HG03571 (cell line): Measurements from ENCODE around the gene CDC26.
A peak's percentile ranks its signal among the peaks of the same experiment; 100 is the strongest.

Source experiments
- ATAC-seq: cut with Tn5 transposase; IDR thresholded peaks from one replicate; pipeline ENCODE4 v1.9.1; 2021; ENCODE audit not compliant: unreplicated experiment

The CDC26 gene

DNA sequence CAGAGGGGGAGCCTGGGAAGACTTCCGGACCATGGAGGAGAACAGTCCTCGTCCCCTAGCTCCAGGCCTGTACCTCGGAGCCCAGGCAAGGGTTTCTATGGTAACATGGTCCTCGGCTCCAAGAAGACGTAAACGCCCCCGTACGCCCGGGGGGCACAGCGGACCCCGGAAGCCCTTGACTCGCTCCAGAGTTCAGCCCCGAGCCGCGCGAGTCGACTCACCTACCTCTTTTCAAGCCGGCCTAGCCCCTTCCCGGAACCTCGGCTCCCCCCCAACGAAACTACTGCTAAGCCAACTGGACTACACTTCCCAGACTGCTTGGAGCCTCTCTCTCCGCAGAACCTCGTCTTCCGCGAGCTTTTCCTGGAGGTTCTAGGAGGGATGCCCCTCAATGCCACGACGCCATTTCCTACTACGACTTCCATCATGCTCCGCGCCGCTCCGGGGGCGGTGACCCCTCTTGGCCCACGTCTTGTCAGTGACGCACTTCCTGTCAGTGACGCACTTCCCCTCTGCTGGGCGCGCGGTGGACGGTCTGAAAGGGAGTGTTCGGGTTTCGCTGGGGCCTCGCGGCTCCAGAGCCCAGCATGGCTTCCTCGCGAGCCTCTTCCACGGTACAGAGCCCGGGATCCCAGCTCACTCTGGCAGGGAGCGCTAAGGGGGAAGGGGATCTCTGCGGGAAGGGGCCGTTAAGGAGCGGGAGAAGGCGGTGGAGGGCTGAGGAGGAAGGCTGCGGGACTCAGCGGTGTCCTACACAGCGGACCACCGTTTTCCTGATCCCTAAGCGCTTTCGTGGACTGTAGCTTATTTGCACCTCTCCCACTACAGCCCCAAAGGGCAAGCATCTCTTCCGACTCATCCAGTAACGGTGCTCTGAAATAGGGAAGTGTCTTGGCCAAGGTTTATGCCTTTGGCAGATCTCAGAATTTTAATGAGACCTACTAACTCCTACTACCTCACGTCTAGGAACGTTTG, at the start of gene CDC26, which contains the start of gene PRPF4:
Gene CDC26, minus strand, starts transcription at position 416 of the 975 bp plus-strand sequence. CDS start 3,065 bp downstream, outside the sequence.
Gene PRPF4, plus strand, starts transcription at position 502 of the 975 bp plus-strand sequence. Its CDS starts 86 bp downstream, at position 588.
- peak; percentile 95 for ATAC-seq

DNA sequence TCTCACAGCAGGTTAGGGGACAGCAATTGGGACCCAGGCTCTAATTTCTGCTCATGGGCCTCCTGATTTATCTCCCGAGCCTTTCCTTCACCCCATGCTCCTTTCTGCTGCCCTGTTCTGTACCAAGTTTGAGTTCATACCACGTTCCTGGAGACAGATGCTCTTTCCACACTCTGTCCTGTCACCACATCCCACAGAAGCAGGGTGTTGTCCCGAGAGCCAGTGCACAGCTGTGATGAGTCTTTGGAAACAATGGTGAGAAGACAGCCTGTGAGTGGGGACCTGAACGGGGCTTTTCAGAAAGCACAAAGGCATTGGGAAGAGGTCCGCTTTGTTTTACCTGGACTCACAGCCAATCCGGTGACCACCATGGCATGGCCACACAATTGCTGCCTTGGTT, 47.3 kb upstream of the CDC26 start:
- no peak for ATAC-seq

DNA sequence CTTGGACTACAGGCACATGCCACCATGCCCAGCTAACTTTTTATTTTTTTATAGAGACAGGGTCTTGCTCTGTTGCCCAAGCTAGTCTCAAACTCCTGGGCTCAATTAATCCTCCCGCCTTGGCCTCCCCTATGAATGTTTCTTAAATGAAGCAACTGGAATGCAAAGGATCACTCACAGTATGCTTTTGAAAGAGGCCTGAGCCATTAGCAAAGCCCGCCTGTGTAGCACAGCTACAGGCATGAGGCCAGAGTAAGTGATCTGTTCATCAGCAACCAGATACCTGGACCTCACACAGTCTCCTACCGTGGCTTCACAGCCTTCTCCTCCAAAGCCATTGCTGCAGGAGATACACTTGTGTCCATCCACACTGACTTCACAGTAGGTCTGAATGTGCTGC, 44.7 kb upstream of the CDC26 start:
- no peak for ATAC-seq

DNA sequence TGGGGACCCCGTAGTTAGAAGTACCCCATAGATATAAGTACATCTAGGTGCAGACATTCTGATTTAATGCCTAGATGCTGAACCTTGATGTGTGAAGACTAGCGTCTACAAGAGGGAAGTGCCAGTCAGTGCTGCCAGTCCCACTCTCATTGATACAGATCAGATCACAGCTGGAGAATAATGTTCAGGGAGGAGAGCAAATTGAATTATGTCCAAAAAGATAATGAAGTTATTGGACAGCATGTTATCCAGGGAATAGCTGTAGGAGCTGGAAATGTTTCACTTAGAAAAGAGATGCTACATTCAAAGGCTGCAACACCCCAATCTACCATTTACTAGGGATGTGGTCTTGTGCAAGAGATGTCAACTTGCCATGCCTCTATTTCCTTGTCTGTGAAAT, 43.7 kb upstream of the CDC26 start:
- no peak for ATAC-seq

DNA sequence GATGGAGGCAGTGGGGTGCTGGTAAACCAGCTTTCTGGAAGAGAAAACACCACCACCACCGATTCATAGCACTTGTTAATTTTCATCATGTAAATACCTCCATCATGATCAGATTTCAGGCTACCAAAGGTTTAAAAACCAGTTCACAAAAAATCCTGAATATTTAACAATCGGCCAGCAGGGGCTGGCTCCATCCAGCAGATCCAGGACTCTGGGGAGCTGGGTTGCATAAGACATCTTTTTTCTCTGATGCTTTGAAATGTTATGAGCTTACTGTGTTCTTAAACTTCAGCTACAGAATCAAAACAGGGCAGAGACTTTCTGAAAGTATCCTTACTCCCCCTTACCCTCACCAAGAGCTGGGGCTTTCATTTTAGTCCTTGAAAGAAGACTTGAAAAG, 42.4 kb upstream of the CDC26 start:
- no peak for ATAC-seq

DNA sequence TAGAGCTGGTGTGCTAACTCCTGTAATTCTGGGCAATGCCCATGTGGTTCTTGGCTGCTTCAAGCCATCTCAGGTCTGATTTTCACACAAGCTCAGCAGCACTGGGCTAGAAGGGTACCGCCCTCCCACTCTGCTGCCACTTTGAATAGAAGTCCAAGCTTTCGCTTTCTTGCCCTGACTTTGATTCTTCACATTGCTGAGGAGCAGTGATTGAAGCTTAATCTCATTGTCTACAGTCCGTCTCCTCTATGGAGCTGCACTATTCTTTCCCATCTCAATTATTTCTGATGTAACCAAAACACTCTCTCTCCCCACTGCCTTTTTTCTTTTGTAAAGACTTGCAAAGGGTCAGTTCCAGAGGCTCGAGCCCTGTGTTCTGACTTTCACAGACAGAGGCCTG, 40.7 kb upstream of the CDC26 start:
- no peak for ATAC-seq

DNA sequence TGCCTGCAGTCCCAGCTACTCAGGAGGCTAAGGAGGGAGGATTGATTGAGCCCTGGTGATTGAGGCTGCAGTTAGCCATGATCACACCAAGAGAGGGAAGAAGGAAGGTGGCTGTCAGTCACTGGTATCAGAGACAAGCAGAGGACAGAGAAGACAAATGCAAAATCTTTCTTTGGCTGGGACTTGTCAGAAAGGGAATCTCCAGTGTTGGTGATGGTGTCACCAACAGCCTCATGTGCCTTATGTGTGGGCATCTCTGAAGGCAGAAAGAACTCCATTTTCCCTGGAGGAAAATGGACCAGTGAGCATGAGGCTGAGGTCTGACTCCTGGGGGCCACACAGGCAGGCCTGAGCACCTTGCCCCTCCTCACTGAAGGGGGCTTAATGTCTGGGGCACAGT, 39.9 kb upstream of the CDC26 start:
- ATAC-seq: no peak

DNA sequence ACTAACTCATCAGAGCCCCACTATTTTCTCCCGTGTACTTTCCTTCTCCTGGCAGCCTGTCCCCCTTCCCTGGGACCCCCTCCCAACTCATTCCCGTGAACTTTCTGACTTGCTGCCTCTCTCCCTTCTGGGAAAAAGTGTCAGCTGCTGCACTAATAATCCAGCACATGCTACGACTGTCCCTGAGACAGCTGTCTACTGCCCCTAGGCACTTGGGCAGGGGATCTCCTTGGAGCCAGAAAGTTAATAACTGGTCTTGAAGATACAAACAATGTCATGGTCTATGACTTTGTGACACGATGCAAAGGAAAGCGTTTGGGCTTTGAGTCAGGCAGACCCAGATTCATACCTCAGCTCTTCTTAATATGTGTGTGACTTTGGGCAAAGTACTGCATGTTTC, 37.9 kb upstream of the CDC26 start:
- no peak for ATAC-seq

DNA sequence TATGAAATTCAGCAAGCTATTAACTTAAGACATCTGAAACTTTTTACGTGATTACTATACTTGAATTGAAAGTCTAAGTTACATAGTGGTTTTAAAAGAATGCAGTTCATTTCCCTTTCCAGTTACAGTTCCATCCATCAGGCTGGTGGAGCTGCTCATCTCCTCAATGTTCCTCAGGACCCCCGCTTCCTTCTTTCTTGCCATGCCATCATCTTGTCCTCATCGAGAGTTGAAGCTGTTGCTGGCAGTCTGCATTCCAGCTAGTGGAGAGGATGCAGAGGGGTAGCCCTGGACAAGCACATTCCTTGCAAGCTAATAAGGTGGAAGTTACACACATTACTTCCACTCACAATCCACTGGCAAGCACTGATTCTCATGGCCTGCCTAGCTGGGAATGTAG, 36.6 kb upstream of the CDC26 start:
- no peak for ATAC-seq

DNA sequence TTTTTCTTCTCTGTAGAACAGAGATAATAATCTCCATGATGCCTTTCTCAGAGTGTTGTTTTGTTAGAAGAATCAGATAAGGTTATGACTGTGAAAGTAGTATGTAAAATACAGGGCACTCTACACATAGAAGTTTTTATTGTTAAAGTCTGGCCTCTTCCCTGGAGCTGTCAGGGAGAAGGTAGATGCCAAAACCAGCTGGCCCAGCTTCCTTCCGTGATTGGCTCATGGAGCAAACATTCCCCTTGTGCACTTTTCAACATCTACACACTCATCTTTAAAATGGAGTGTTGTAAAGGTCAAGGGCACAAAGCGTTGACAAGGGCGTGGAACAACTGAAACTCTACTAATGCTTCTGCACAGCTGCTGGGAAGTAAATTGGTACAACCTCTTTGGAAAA, 35.2 kb upstream of the CDC26 start:
- no peak for ATAC-seq

DNA sequence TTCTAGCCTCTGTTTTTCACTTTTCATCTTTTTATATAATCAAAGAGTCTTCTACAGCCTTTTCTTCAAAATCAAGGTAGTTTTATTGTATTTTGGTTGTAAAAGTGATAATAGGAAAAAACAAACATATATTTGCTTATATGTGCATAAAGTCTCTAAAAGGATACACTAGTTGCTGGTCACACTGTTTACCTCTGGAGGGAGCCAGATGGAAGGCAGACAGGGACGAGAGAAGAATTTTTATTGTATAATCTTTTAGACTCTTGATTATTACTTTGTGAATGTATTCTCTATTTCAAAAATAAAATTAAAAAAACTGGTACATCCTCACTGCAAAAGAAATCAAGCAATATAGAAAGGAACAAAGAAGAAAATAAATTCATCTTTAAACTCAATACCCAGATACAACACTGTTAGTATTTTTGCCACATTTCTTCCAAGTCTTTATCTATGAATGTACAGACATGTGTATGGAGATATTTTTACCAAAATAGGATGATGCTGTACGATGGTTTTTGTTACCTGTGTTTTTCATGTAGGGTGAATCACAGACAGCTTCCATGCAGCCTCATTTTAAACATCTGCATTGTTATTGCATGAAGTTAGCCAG, 33.9 kb upstream of the CDC26 start:
- no peak for ATAC-seq

DNA sequence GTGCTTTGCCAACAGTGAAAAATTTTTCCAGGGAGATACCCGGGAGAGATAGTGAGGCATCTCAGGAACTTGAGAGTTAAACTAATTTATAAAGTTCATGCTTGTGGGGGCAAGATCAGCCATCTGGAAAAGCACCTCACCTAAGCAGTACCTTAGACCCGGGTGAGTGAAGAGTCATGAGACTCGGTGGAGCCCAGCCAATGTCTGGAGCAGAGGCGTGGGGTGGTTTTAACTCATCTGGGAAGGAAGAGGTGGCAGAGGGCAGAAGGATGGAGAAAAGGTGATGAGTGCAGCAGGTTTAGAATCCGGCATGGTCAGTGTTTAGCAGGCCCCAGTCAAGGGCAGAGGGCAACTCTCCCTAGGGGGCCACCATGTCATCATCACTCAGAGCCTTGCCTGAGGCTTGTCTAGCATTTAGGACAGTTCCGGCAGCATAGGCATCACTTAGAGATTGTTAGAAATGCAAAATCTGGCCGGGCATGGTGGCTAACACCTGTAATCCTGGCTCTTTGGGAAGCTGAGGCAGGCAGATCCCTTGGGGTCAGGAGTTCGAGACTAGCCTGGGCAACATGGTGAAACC, 32.1 kb upstream of the CDC26 start:
- no peak for ATAC-seq

DNA sequence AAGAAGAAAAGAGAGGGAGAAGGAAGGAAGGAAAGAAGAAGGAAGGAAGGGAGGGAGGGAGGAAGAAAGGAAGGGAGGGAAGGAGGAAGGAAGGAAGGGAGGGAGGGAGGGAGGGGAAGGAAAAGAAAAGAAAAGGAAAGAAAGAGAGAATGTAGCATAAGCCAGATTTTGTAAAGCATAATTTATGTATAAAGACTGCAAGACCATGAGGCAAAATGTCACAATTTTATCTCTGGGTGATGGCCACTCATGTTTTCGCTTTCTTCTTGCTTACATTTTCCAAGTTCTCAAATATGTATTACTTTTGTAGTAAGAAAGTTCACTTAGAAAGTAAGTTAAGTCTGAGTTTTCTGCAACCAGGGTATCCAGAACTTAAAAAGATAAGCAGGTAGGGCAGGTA, 31.2 kb upstream of the CDC26 start:
- no peak for ATAC-seq

DNA sequence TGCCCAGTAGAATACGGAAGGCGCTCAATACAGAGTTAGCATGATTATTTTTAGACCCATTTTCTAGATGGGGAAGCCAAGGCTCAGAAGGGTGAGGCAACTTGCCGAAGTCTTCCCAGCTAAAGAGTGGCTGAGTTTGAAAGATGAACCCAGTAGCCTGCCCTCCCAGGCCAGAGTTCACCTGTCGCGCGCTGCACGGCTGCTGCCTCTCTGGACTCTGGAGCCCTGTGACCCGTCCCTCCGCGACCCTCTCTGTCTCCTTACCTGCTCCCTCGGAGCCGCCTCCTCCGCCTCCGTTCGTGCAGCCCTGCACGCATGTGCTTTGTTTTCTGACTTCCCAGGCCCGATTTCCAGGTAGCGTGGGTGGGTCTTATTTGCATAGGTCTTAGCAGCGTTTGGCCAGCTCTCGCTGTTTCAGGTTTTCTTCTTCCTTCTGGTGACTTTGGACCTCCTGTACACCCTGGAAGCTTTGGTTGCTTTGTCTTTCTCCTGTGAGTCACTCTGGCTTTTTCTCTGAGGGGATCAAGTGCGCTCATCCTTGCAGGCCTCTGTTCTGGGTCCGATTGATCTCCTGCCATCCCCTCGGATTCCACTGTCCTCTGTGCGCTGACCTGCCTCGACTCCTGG, 27.5 kb upstream of the CDC26 start, which contains the start of gene RNF183:
Gene RNF183, minus strand, starts transcription at position 585 of the 627 bp plus-strand sequence. CDS start 5,192 bp downstream, outside the sequence.
- ATAC-seq: no peak

DNA sequence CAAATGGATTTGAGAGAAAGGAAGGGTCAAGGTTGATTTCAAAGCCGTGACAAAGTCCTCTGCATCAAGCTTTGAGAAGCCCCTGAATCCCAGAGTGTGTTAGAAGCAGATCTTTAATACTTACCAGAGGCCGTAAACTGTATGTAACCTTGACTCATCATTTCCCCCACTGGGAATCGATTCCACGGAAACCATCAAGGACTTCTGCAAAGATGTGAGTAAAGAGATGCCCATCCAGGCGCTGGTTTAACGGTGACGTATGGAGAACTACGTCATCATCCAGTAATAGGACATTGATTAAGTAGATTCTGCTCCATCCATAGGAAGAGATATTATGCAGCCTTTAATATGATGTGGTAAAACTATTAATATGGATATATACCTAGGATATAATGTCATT, 26.2 kb upstream of the CDC26 start:
- no peak for ATAC-seq

DNA sequence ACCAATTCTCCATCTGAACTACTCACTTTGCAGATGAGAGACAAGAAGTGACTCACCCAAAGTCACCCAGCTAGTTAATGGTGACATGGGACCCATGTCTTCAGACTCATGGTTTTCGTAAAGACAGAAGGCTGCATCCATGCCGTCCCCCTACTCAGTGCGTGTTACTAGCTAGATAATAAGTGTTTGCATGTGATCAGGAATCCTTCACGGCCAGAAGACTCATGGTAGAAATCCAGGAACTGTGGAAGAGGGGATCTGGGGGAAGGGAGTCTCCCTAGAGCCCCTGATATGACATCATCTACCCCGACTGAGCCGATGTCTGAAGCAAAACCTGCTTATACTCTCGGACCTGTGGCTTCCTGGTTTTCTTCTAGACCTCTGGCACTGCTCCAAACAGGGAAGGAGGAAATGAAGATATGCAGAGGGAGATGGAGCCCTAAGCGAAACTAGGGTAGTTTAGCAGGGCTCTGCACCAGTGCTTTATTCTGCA, 24.5 kb upstream of the CDC26 start:
- no peak for ATAC-seq

DNA sequence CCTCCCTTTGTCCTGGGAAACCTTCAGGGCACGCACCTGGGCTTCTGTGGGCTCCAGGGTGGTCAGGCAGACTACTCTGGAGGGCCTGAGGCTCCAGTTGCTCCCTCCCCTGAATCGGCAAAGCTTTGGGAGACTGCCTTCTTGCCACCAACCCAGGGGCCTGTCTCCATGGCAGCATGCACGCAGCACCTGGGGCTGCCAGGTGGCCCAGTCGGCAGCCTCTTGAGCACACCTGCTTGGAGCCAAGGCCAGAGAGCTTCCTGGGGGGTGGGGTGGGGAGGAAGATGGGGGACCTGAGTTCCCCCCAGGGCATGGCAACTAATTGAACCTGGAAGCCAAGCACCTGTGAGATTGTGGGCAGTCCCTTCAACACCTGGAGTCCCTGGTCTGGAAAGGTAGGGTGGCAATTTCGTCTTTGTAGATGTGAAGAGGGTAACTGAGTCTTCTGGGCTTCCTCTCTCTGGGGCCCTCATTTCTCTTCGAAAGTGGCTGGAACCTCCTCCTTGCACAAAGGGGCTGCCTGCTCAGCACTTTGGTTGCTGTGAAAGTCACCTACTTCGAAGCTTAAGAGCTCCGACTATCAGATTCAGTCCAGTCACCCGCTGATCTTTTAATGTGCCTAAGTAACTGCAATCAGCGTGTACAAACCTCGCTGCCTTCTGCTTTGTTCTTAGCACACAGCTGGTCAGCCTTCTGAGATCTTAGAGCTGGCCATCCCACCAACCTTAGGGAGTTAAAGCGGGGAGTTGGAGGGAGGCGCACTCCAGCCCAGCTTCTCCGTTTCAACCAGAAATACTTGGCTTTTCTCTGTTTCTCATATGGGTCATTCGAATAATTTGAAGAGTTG, 23.8 kb upstream of the CDC26 start:
- no peak for ATAC-seq

DNA sequence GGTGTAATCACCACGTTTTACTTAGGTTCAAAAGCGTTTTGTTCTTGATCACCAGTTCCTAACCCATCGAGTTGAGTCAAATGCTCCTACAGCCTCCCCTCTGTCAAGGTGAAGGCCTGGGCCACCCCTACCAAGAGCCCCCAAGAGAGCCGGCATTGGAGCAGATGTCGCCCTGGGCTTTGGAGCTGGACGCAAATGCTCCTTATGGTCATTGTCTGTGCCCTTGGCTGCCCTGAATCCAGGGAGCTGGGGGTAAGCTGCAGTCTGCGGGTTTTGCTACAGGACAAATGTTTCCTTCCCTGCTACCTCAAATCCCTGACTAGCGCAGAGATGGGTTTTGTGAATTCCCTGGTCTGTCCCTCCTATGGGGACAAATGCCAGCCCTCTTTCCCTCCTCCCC, 22.9 kb upstream of the CDC26 start:
- ATAC-seq: no peak

DNA sequence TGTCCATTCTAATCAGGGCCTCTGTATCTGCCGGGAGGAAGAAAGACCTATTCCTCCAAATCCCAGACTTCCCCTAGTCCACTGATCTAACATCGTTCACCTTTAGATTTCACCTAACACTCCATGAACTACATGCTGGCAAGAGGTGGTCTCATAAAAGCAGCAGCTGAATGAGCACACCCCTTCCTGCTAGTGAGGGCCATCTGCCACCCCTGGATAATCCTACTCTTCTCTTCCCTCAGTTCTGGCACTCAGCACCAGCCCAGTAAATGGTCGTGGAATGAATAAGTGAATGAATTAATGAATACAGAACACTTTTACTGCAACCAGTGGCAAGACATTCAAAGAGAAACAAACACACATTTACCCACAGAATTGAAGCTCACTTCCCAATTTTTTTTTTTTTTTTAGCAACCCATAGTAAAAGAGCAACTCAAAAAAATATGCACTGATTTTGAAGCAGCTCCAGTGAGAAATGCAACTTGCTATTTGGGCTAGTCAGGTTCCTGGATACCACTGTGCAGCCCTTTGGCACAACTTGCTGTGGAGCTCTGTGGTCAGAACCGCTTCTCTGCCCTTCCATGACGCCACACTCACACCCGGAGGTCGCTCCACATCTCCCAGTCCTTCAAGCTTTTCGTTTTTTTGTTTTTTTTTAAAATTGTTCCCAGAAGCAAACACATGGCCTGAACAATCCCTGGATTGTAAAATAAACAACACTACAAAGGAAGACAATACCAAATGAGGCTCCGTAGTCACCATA, 21.6 kb upstream of the CDC26 start:
- ATAC-seq: no peak
